Bone marrow (tissue), 2 donors: ENCODE results near the gene GREB1.

Experiments
- DNase-seq, 2 donors: peaks; one replicate each; lab custom pipeline; 2025; lab: John Stamatoyannopoulos, UW

The GREB1 gene

DNA sequence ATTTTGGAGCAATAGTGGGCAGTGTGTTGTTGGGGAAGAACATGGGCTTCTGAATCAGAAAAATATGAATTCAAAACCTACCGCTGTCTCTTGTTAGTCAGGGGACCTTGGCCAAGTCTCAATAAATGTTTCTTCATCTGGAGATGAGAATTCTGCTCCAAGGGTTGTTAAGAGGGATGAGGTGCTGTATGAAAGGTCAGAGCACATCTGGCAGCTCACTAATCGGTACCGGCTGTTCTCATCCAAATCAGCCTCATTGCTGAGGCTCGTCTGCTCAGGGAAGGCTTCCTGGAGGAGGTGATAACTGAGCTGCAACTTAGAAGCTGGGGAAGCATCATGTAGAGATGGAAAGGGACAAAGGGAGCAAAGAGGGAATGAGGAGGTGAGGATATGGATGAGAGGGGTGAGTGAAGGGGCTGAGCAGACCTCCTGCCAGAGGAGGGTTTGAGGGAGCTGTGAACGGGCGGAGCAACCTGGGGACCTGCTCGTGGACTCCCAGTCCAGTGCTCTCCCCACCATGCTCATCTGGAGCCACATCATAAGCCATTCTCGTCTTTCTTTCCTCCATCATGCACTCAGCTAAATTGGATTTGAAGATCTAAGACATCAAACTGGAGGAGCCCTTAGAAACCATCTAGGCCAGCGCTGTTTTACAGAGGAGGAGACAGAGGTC, 47.4 kb downstream of the GREB1 start:
- DNase-seq, result no peak

- DNase-seq, result no peak
Measured at GRCh38 chr2:11581797-11582611, 48.2 kb downstream of the GREB1 start.

- no peak for DNase-seq
Measured at GRCh38 chr2:11582612-11582861, 48.7 kb downstream of the GREB1 start.

- peak; percentile 18 to 20 for DNase-seq
Measured at GRCh38 chr2:11582862-11583752, 49.3 kb downstream of the GREB1 start.

DNA sequence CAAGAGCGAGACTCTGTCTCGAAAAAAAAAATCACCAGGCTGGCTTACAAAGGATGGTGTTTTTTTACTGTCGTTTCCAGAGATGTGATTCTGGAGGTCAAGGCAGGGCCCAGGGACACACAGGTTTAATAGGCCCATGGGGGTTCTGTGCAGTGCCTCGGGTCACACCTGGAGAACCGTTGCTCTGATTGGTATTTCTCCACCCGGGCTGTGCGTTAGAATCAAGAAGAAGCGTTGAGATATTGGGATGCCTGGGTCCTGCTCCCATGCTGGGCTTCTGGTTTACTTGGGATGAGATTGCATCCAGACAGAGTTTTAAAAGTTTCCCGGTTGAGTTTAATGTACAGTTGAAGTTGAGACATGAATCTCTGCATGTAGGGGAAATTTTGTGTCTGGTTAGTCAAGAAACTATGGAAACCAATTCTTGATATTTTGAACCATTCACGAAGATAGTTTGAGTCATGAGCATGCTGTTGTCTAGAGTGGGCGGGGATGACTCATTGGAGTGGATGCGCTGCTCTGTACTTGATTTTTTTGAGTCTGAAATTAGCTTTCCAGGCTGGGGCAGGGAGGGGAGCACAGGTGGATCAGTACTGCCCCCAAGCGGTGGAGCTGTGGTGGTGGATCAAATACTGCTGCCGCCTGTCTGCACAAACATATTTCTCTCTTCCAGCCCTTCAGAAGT, 50.1 kb downstream of the GREB1 start:
- DNase-seq, result peak; percentile 19 to 87

DNA sequence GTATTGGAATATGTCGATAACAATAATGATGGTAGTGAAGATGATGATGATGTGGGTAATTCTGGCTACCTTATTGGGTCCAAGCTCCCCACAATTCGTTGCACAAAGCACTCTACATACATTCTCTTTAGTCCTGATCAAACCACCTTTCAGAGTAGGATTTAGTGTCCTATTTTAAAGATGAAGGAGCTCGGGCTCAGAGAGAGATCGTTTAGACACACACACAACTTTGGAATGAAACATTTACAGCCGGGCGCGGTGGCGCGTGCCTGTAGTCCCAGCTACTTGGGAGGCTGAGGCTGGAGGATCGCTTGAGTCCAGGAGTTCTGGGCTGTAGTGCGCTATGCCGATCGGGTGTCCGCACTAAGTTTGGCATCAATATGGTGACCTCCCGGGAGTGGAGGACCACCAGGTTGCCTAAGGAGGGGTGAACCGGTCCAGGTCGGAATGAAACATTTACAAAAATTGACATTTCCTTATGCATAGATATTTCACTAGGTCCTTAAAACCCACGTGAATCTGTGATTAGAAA, 50.7 kb downstream of the GREB1 start:
- no peak for DNase-seq

DNA sequence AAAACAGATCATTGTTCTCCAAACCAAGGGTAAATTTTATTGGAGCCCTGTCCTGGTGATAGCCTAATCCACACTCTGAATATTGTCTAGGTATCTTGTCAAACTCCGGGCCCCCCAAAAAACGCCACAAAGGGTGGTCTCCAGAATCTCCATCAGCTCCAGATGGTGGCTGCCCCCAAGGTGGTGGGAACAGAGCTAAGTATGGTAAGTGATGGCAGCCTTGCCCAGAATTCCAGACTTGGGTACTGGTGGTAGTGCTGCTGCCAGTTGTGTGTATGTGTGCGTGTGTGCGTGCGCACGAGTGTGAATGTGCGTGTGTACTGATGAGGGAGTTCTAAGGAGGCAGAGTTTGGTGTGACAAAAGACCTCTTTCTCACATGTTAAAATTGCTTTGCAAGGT, 51.2 kb downstream of the GREB1 start:
- no peak for DNase-seq

- DNase-seq, result no peak
Measured at GRCh38 chr2:11588228-11589110, 54.6 kb downstream of the GREB1 start.

DNA sequence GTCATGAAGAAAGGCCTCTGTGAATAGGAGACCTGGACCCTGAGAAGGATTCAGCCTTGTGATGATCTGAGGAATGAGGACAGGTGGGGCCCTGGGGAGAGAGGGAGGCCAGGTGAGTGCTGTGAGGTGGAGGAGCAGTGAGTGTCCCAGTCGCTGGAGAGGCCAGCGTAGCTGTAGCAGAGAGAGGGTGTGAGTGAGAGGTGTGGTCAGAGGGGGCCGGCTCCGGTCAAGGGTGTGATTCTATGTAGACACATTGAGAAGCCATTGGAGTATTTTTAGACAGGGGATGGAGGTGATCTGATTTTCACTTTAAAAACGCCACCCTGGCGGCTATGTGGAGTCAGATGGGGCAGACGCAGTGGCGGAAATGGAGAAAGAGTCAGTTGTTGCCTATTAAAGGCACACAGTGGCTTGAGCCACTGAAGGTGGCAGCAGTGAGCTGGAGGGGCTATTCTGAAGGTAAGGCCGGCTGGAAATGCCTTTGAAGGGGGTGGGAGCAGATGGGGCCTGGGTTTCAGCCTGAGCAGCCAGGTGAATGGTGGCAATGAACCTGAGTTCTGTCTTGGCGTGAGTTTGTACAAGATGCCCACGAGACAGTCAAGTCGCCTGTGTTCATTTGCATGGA, 55.6 kb downstream of the GREB1 start:
- no peak for DNase-seq

DNA sequence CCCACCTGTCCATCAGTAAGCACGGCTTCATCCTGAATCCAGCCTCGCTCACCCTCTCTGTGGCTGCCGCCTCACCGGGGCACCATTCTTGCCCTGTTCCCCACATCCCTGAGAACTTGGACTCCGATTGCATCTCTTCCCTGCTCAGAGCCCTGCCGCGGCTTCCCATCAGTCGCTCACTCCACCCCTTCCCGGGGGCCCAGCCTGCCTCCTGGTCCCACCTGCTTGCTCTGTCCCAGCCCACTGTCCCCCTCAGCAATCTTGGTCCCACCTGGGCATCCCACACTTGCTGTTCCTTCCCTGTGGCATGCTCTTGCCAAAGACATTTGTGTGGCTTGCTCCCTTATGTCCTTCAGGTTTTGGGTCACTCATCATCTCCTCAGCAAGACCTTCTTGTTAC, 56.3 kb downstream of the GREB1 start:
- DNase-seq, result no peak

- no peak for DNase-seq
Measured at GRCh38 chr2:11591091-11591490, 57.2 kb downstream of the GREB1 start.

DNA sequence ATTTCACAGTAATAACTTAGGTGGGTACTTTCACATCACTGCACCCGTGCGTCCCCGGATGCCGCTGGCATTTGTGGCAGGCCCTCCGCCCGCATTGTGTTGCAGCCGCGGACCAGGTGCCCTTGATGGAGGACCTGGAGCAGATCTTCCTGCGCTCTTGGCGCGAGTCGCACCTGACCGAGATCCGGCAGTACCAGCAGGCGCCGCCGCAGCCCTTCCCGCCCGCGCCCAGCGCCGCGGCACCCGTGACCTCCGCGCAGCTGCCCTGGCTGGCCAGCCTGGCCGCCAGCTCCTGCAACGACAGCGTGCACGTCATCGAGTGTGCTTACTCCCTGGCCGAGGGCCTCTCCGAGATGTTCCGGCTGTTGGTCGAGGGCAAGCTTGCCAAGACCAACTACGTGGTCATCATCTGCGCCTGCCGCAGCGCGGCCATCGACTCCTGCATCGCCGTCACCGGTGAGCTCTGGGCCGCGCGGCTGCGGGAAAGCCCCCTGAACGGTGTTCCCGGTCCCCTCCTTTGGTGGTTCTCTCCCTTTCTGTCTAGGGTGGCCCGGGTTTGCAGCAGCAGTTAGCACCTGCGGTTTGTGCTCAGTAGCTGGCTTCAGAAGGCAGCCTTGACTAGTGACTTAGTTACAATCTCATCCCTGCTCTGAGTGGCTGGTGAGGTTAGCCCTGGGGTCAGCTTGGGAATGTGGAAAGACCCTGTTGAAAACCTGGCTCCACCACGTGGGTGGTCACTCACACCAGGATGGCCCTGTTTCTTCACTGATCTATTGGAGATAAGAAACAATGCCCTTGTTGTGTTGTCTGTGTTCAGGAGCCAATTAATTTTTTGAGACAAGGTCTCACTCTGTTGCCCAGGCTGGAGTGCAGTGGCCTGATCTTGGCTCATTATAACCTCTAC, 59.1 kb downstream of the GREB1 start:
- no peak for DNase-seq

- DNase-seq, result no peak
Measured at GRCh38 chr2:11596801-11597200, 63.0 kb downstream of the GREB1 start.

DNA sequence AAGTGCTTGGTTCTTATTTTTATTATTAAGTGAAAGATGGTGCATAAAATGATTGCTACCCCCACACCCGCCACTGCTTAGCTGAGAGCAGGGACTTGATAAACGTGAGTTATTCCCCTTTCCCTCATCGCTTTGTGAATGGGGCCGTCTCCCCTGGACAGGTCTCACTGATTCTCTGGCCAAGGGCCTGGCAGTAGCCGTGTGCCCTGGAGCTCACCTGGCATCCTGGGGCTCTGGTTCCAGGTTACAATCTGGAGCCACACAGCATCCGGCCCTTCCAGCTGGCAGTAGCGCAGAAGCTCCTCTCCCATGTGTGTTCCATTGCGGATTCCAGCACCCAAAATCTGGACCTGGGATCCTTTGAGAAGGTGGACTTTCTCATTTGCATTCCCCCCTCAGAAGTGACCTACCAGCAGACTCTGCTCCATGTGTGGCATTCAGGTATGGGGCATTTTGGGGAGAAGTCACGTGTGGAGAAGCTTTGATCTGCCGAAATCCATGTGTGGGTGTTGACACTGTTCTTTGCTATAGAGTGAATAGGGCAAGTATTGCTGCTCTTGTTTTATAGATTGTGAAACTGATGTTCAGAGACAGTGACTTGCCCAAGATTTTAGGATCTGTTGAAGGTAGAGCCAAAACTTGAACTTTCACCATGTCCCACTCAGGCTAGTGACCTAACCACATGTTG, 63.8 kb downstream of the GREB1 start:
- no peak for DNase-seq

DNA sequence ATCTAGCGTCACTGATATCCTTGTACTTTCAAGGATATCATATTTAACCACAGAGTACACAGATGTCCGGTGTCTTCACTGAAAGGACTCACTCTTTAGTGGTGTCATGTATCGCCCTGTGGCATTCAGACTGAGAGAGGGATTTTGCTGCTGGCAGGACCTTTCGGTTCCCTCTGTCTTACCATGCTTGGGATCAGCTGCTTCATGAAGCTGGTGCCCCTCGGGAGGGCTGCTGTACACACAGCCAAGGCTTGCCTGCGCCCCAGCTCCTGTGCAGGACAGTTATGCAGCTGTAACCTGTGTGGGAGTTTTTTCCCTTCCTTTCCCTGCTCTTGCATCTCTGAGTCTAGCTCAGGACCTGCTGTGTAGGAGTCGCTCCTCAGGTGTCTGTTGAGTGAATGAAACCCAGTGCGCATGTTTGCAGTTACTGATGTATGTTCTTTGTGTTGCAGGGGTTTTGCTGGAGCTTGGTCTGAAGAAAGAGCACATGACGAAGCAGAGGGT, 64.4 kb downstream of the GREB1 start:
- DNase-seq, result no peak

GRCh38 chr2:11602563-11603204, 68.8 kb downstream of the GREB1 start:
- no peak for DNase-seq

DNA sequence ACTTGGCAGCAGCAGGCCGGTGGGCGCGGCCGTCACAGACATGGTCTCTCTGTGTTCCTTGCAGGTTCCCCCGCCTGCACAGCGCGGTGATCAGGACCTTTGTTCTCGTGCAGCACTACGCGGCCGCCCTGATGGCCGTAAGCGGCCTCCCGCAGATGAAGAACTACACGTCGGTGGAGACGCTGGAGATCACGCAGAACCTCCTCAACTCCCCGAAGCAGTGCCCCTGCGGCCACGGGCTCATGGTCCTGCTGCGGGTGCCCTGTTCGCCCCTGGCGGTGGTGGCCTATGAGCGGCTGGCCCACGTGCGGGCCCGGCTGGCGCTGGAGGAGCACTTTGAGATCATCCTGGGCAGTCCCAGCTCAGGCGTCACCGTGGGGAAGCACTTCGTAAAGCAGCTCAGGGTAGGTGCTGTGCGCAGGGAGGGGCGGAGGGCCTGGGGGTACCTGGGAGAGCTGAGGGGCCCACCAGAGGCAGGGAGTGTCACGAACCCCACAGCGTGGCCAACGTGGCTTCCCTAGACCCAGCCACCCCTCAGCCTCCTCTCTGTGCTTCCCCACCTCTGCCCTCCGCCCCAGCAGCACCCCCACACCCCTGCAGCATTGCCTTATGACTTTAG, 76.9 kb downstream of the GREB1 start:
- no peak for DNase-seq

DNA sequence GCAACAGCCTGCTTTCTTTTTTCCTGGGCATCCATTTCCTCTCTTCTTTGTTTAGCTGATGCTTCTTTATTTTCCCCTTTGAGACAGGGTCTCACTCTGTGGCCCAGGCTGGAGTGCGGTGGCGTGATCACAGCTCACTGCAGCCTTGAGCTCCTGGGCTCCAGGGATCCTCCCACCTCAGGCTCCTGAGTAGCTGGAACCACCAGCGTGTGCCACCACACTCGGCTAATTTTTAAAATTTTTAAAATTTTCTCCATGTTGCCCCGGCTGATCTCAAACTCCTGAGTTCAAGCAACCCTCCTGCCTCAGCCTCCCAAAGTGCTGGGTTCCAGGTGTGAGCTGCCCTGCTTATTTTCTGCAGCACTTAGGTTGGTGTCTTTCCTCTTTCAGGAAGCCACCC, 77.4 kb downstream of the GREB1 start:
- no peak for DNase-seq
